HFFc6 (cell line): ENCODE measurements around the gene CHRNA4. TPM values are rescaled to one million over a fixed set of nuclear protein-coding genes. Genes with fewer than 3 reads are reported as not detected.
"Not testable (repeated sequence)": the region's sequence is repeated elsewhere in the genome, so short reads cannot be mapped to it uniquely, and the experiment has no call there.

Source experiments
- DNase-seq: peaks from one replicate; pipeline ENCODE4 v3.0.0-alpha.2; 2018
- H3K27ac Mint-ChIP-seq: 2 replicates; pipeline ENCODE4 v1.8.0; 2020; ENCODE audit warnings: mild to moderate bottlenecking, mixed read lengths
- H3K27me3 Mint-ChIP-seq: 2 replicates; pipeline ENCODE4 v1.8.0; 2021; ENCODE audit warnings: mild to moderate bottlenecking, moderate library complexity, mixed read lengths; ENCODE audit not compliant: insufficient read depth
- H3K36me3 Mint-ChIP-seq: 2 replicates; pipeline ENCODE4 v1.8.0; 2021; ENCODE audit warnings: low read depth, mixed read lengths
- H3K4me1 Mint-ChIP-seq: 2 replicates; pipeline ENCODE4 v1.8.0; 2020; ENCODE audit warnings: low read depth, mixed read lengths
- H3K4me3 Mint-ChIP-seq: 2 replicates; pipeline ENCODE4 v1.8.0; 2020; ENCODE audit warnings: mild to moderate bottlenecking, moderate library complexity, mixed read lengths
- H3K9me3 Mint-ChIP-seq: 2 replicates; pipeline ENCODE4 v1.8.0; 2020; ENCODE audit warnings: mild to moderate bottlenecking, mixed read lengths
- CTCF ChIP-seq: fragments of 200-600 bp; sonication (generic); IDR thresholded peaks from 2 replicates; pipeline ENCODE4 v1.5.0; 2021; ENCODE audit warnings: antibody characterized with exemption, mild to moderate bottlenecking
- total RNA-seq, 6 experiments: library from RNA; stranded (reverse); fragmentation: NEBNext Ultra II Directional; extraction: Animal tissue kit (Norgen Biotek cat#: 25700); gene quantifications; 2 replicates in 1 of 6; 3 replicates in 5 of 6; pipeline ENCODE4 v1.2.3, GENCODE V29; 2021

Gene CHRNA4
- total RNA-seq, 6 experiments from 2014 or later: not detected

- peaks cover 9% of the 10 kb centered on the region for H3K9me3 Mint-ChIP-seq
- no peaks in the 10 kb centered on the region for H3K4me1 Mint-ChIP-seq
- H3K27me3 Mint-ChIP-seq: peaks cover 20% of the 10 kb centered on the region
- H3K4me3 Mint-ChIP-seq: no peak overlapping the region
- H3K27ac Mint-ChIP-seq: no peak overlapping the region
- peaks cover 5% of the 10 kb centered on the region for H3K36me3 Mint-ChIP-seq
- no peak for TF ChIP-seq CTCF
- DNase-seq: no peak
Observed at GRCh38 chr20:63345328-63346100, 15.6 kb downstream of the CHRNA4 start.

GRCh38 chr20:63344616-63345327 is 16.4 kb downstream of the CHRNA4 start:
- TF ChIP-seq CTCF: no peak
- Mint-ChIP-seq H3K36me3 (no peaks in the 10 kb centered on the region), H3K27me3 (peaks cover 20% of the 10 kb centered on the region), H3K9me3 (peaks cover 4% of the 10 kb centered on the region; the same call in 1 of the 2 replicates), H3K27ac (no peak overlapping the region), H3K4me1 (no peaks in the 10 kb centered on the region), H3K4me3 (no peak overlapping the region)
- DNase-seq: no peak

GRCh38 chr20:63343460-63344445 is 17.4 kb downstream of the CHRNA4 start:
- no peaks in the 10 kb centered on the region for H3K36me3 Mint-ChIP-seq
- DNase-seq: no peak
- H3K27me3 Mint-ChIP-seq: peaks cover 21% of the 10 kb centered on the region
- no peak for TF ChIP-seq CTCF
- H3K27ac Mint-ChIP-seq: no peak overlapping the region
- peaks cover 10% of the 10 kb centered on the region; the same call in 1 of the 2 replicates for H3K9me3 Mint-ChIP-seq
- H3K4me1 Mint-ChIP-seq: no peaks in the 10 kb centered on the region
- H3K4me3 Mint-ChIP-seq: no peak overlapping the region

GRCh38 chr20:63342561-63343459 is 18.3 kb downstream of the CHRNA4 start:
- TF ChIP-seq CTCF: no peak
- H3K36me3 Mint-ChIP-seq: no peaks in the 10 kb centered on the region
- no peaks in the 10 kb centered on the region for H3K4me1 Mint-ChIP-seq
- no peak overlapping the region for H3K4me3 Mint-ChIP-seq
- no peak for DNase-seq
- peaks cover 26% of the 10 kb centered on the region for H3K27me3 Mint-ChIP-seq
- no peak overlapping the region for H3K27ac Mint-ChIP-seq
- peaks cover 10% of the 10 kb centered on the region; the same call in 1 of the 2 replicates for H3K9me3 Mint-ChIP-seq

GRCh38 chr20:63340158-63340688 is 20.9 kb downstream of the CHRNA4 start:
- not testable (repeated sequence) for DNase-seq, H3K27ac Mint-ChIP-seq, H3K36me3 Mint-ChIP-seq, H3K4me3 Mint-ChIP-seq, H3K4me1 Mint-ChIP-seq
- Mint-ChIP-seq H3K27me3 (peaks cover 36% of the 10 kb centered on the region), H3K9me3 (peaks cover 10% of the 10 kb centered on the region; the same call in 1 of the 2 replicates)

GRCh38 chr20:63339154-63340094 is 21.7 kb downstream of the CHRNA4 start:
- H3K4me3 Mint-ChIP-seq, DNase-seq, H3K4me1 Mint-ChIP-seq, H3K27ac Mint-ChIP-seq, H3K36me3 Mint-ChIP-seq: not testable (repeated sequence)
- Mint-ChIP-seq H3K9me3 (peaks cover 10% of the 10 kb centered on the region; the same call in 1 of the 2 replicates), H3K27me3 (peaks cover 36% of the 10 kb centered on the region)
